Measurements from ENCODE around the gene SMCHD1.

DNA sequence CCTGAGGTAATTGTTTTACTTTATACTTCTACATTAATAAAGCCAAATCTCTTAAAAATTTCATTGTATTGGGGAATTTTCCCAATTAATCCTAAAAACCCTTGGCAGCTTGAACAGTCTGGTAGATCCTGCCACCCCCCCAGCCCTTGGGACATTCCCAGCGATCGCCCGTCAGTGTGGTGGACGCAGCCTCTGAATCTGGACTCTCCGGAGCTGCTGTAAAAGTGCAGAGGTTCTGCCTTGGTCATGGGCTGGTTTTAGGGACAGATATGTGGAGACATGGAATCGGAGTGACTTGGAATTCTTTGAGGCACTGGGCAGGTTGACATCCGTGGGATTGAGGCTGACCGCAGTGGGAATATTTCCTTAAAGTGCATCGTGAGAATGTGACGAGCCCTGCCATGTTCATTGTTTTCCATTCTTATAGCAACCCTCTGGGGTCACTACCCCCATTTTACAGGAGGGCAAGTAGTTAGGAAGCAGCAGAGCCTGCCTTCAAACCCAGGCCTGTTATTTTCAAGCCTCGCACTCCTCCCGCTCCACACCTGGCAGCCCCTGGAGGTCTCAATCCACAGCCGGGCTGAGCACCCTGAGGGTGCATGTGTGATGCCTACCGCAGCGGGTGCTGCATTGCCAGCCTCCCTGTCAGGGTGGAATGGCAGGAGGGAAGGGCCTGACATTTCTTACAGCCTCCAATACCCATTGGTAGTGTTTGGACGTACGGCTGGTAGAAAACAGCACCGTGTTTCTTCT lies 197.8 kb downstream of the SMCHD1 start:
- TF ChIP-seq, protein P1, sequence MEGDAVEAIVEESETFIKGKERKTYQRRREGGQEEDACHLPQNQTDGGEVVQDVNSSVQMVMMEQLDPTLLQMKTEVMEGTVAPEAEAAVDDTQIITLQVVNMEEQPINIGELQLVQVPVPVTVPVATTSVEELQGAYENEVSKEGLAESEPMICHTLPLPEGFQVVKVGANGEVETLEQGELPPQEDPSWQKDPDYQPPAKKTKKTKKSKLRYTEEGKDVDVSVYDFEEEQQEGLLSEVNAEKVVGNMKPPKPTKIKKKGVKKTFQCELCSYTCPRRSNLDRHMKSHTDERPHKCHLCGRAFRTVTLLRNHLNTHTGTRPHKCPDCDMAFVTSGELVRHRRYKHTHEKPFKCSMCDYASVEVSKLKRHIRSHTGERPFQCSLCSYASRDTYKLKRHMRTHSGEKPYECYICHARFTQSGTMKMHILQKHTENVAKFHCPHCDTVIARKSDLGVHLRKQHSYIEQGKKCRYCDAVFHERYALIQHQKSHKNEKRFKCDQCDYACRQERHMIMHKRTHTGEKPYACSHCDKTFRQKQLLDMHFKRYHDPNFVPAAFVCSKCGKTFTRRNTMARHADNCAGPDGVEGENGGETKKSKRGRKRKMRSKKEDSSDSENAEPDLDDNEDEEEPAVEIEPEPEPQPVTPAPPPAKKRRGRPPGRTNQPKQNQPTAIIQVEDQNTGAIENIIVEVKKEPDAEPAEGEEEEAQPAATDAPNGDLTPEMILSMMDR (IDR thresholded peaks at IDR 0.05), result no peak
- no peak for TF ChIP-seq POLR2A (IDR thresholded peaks at IDR 0.05)

Measured in prostate gland (tissue), 2 donors.